GM21423 (cell line): ENCODE data around the gene MOB1B.
"Not testable (repeated sequence)": the region's sequence is repeated elsewhere in the genome, so short reads cannot be mapped to it uniquely, and the experiment has no call there.

Experiments used
- ATAC-seq: cut with Tn5 transposase; IDR thresholded peaks from one replicate; pipeline ENCODE4 v1.9.1; 2021; ENCODE audit warnings: mild to moderate bottlenecking, moderate library complexity; ENCODE audit not compliant: unreplicated experiment

MOB1B gene

DNA sequence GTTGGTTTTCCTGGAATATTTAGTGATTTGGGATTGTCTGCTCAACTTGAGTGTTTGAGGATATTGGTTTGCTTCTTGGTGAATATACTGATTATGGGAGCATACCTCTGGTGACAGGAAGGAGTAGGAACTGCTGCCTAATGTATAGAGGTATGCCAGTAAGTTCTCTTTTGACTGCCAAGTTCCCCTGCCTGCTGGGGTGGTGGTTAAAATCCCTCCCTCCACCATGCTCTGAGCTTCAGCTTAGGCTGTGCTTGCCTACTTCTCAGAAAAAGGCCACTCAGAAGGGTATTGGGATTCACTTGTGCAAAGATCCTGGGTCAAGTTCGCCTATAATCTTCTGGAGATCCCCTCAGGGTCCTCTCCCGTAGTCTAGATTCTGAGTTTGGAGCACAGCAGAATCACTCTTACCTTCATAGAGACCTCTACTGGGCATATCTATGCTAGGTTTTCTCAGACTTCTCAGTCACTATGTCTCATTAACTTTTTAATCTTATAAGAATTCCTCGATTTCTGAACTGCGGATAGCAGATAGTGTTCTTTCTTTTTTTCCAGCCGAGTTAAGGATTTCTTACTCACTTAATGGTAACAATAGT lies 46.6 kb downstream of the MOB1B start:
- no peak for ATAC-seq

DNA sequence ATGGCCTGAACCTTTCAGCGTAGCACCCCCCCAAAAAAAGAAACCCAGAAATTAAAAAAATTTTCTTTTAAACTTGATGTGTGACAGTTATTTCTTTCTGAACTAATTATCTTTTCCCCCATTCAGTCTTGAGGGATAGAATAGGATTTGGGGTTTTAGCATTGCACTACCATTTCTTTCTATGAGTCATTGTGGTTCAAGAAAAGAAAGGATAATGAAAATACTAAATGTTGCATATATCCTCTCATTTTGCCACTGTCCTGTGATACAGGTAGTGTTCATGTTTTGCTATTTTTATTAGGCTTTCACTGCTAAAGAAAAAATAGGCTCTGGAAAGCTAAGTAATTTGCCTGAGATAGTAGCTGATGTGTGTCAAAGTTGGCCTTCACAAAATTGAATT lies 51.9 kb downstream of the MOB1B start:
- ATAC-seq = no peak

DNA sequence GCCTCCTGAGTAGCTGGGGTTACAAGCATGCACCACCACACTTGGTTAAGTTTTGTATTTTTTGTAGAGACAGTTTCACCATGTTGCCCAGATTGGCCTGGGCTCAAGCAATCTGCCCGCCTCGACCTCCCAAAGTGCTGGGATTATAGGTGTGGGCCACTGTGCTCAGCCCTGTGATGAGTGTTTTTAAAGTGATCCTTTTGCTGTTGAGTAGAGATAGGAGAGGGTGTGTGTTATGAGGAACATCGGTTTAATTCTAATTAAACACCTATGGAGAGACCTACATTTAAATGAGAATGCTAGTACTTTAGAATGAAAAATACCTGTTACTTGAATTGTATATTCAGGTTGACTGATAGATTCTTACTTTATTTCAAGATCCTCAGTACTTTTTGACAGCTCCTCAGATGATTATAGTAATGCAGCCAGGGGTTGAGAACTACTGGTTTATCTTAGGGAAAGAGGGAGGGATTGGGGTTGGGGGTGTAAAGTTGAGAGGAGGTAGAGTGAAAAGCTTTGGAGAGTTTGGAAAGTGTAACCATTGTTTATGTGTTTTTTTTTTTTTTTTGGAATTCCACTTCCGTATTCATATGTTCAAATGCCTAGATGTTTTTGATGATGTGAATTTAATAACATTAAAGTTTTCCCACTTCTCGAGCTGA lies 54.5 kb downstream of the MOB1B start:
- ATAC-seq = no peak

DNA sequence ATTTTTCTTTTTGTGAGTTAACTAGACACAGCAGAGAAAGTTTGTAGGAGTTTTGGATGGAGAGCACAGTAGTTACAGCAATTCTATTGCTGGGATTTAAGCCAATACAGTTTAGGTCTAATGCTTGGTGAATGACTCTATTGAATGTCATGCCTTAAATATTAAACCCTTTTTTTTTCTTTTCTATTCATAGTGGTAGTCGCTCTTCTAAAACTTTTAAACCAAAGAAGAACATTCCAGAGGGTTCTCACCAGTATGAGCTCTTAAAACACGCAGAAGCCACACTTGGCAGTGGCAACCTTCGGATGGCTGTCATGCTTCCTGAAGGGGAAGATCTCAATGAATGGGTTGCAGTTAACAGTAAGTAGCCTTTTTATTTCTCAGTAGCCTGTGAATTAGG lies 56.5 kb downstream of the MOB1B start:
- no peak for ATAC-seq

DNA sequence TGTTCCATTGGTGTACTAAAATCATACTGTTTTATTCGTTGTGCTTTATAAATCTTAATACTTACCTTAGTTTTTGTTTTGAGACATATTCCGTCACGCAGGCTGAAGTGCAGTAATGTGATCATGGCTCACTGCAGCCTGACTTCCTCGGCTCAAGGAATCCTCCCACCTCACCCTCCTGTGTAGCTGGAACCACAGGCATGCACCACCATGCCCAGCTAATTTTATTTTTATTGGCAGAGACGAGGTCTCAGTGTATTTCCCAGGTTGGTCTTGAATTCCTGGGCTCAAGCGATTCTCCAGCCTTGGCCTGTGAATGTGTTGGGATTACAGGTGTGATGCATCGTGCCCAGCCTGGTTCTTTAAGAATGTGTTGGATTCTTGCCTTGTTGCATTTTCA lies 66.9 kb downstream of the MOB1B start:
- no peak for ATAC-seq

DNA sequence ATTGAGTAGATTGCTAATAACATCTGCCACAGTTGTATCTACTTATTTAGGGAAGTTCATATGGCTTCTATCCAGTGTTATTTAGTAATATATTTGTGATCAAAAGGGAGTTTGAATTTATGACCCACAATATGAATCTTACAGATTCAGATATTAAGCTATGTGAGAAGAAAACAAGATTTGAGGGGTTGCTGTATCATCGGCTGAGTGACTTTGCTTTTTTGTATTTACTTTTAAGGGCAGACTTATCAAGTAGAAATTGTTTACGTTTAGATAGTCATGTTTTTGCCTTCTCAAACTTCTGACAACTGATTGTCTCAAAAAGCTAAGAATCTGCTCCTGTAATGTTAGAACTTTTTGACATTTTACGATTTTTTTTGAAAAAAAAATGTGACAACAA lies 74.1 kb downstream of the MOB1B start:
- ATAC-seq = no peak

DNA sequence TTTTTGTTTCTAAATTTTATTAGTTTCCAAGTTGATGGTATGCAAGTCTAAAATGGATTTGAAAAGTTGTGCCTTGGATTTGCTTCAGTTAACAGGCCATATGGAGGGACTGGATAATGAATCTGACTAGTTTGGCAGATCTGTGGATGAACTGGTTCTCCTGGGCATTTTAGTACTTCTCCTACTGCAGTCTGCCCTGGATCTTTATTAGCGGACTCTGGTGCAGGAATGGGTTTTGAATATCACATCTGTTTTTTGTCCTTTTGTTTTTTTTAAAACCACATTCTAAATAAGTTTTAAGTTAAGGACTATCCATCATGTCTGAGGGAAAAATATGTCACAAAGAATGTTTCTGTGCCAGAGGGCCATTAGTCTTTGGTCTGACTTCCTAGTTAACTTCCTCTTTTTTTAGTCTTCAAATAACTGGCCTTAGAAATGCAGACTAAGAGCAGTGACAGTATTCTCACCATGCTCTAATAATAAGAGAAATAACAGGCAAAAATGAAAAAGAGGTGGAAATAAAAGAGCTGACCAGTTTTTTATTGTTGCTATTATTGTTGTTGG lies 77.4 kb downstream of the MOB1B start:
- no peak for ATAC-seq

DNA sequence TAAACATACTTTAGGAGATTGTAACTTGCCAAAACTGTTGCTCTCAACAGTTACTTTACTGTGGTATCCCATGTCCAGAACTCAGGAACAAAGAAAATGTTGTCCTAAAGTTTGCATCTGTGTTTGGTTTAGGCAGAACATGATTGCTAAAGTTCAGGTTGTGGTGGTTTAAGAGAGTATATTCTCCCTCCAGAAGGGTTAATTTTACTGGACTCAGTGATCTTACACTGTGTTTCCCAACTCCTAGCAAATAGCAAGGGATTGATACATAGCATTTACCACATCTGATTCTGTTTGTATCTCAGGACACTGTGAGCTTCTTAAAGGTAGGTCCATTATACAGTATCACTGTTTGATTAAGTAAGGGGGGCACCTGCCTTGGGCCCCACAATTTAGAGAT lies 78.0 kb downstream of the MOB1B start:
- ATAC-seq = no peak

DNA sequence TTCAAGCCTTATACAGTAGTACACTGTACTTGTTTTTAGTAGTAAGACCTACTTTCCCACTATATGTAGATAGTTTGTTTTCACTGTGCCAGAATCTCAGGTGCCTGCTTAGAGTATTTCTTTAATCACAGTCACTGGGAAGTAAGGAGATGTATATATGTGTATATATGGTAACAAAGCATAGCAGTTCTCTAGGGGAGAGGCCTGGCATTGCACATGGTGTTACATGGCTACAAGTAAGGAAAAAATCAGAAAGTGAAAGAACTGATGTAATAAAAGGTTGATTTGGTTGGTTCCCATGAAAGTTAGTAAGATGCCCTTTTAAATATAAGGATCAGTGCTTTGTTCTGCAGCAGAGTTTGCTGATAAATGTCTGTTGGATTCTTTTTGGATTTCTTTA lies 81.9 kb downstream of the MOB1B start:
- no peak for ATAC-seq

DNA sequence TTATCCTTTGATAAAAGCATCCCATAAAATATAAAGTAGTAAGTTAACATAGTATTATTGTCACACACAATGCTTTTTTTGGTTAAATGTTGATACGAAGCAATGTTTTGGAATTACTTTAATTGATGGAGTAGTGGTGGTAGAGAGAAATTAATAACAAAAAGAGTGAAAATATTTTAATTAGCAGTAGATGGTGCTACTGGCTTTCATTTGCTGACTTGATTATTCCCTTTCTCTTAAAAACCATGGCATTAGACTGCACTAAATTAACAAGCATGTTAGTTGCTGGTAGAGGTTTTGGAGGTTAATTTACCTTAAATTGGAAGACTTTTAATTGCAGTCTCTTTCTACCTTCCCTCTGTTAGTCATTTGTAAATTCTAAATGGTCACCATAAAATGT lies 82.4 kb downstream of the MOB1B start:
- no peak for ATAC-seq

DNA sequence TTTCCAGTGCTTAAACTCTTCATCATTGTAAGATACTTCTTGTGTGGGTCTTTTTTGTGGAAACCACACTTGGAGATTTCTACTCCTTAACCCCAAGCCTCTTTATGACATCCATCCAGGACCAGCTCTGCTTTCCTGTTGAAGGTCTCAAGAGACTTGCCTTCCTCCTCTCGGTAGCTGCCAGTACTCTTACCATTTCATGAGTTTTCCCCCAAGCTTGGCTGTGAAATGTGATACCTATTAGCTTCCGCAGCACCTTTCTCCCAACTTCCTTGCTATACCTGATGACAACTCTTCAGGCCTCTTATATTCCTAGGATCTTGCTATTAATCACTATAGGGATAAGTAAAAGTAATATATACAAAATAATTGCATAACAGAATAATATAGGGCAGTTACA lies 89.4 kb downstream of the MOB1B start:
- ATAC-seq = no peak

DNA sequence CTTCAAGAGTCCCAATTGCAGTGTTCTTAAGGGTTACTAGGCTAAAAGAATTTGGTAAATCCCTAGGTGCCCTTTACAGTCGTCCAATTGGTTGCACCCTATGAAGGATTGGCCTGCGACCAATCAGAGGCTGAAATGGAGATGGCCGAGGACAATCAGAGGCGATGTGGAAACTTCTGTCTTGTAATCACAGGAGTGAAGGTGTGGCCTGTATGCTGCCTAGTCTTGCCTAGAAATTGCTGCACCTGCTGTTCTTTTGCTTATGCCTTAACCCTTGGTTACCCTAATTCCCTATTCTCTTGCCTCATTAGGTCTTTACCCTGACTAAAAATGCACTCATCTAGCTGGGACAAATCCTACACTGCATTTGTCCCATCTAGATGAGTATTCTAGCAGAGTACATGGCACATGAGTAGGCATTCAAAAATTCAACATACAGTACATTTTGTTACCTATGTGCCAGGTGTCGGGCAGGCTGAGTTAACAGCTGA lies 90.3 kb downstream of the MOB1B start:
- ATAC-seq = no peak

DNA sequence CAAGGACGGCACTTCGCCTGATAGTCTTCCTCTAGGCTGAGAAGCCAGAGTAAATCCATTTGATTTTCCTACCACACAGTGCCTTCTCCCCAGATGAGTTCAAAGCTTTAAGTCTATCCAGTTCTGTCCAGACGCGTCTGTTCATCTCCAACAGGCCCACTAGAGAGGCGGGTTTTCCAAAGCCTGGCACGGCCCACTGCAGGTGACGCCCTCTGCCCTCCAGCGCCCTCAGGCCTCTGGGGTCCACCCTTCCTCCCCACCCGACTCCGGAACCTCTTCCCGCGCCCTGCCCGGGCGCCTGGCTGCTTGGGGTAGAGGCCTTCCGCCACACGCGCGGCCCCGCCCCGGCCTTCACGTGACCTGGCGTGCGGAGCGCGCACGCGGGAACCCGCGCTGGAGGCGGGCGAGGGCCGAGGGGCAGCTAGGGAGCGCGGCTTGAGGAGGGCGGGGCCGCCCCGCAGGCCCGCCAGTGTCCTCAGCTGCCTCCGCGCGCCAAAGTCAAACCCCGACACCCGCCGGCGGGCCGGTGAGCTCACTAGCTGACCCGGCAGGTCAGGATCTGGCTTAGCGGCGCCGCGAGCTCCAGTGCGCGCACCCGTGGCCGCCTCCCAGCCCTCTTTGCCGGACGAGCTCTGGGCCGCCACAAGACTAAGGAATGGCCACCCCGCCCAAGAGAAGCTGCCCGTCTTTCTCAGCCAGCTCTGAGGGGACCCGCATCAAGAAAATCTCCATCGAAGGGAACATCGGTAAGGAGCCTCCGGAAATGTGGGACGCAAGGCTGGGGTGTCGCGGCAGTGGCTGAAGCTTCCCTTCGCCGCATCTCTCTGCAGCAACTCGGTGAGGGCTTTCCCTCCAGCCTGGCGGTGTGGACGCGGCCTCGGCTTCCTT lies 91.3 kb downstream of the MOB1B start, which contains the start of gene DCK:
Gene DCK (plus strand): TSS at position 469 of the 888 bp plus-strand sequence. CDS start 187 bp downstream, at position 656.
- ATAC-seq = peak; percentile 77

DNA sequence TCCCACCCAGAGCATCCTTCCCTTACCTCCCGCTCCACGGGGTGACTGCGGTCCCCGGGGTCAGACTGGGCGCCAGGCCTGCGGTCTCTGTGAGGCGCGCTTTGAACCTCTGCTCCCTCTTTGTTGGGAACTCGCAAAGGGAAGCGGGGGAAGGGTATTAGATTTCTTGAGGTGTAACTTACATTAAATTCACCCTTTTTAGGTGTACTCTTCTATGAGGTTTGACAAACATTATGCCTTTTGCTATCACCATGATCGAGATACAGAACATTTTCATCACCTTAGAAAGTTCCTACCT lies 91.8 kb downstream of the MOB1B start:
- no peak for ATAC-seq

DNA sequence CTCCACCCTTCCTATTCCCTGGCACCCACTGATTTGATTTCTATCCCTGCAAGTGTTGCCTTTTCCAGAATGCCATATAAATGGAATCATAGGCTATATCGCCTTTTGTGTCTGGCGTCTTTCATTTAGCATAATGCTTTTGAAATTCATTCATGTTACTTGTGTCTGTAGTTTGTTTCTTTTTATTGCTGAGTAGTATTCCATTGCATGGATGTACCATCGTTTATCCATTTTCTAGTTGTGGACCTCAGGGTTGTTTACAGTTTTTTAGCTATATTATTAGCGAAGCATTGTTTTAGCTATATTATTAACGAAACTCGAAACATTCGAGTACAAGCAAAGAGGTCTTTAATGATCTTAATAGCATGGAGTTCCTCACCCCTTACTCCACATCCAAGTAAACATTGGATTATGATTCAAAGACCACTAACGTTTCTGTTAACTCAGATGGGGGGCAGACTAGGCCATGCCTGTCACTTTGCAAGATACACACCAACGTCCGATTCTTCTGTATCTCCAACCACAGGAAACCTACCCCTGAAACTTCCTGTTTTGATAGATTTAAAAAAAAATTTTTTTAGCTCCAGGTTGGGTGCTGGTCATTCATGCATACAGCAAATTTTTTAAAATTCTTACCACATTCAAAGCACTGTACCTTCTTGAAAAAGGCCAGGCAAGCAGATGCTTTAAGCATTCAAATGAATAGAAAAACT lies 92.4 kb downstream of the MOB1B start:
- peak; percentile 42 for ATAC-seq

DNA sequence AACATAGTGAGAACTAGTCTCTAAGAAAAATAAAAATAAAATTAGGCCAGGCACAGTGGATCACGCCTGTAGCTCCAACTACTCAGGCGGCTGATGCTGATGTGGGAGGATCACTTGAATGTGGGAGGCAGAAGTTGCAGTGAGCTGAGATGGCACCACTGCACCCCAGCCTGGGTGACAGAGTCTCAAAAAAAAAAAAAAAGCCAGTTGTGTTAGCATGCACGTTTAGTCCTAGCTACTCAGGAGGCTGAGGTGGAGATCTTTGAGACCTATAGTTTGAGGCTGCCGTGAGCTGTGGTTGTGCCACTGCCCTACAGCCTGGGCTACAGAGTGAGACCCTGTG lies 93.8 kb downstream of the MOB1B start:
- no peak for ATAC-seq

DNA sequence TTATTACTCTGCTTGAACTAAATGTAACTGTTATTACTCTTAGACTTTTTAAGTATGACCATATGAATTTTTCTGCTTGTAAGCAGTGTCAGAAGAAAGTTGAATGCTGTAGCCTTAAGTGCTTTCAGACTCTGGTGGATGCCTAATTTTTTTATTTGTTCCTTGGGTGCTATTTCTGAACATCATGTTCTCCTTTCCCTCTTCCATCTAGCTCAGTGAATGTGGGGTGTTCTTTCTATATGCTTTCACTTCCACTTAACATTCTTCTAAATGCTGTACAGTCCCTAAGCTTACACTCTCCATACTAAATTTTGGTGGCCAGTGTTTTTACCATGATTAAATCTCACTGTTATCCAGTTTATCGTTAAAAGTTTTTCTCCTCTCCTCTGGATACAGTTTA lies 94.9 kb downstream of the MOB1B start:
- ATAC-seq = no peak

DNA sequence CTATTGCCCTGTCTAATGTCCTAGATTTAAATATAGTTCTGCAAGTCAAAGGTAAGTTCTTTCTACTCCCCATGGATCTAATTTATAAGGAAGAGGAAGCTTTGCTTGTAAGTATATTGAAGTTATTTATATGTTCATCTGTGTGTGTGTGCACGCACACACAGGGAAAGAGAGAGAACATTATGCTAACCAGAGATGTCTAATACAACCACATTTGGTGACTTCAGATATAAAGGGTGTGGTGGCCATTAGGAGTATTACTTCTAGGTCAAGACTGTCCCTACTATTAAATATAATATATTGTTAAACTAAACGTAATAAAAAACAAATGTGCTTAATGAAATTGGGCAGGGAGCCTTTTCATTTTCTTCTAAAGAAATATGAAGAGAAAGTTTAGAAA lies 95.4 kb downstream of the MOB1B start:
- ATAC-seq = no peak

DNA sequence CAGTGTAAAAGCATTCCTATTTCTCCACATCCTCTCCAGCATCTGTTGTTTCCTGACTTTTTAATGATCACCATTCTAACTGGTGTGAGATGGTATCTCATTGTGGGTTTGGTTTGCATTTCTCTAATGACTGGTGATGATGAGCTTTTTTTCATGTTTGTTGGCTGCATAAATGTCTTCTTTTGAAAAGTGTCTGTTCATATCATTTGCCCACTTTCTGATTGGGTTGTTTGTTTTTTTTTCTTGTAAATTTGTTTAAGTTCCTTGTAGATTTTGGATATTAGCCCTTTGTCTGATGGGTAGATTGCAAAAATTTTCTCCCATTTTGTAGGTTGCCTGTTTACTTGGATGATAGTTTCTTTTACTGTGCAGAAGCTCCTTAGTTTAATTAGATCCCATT lies 97.5 kb downstream of the MOB1B start:
- not testable (repeated sequence) for ATAC-seq

DNA sequence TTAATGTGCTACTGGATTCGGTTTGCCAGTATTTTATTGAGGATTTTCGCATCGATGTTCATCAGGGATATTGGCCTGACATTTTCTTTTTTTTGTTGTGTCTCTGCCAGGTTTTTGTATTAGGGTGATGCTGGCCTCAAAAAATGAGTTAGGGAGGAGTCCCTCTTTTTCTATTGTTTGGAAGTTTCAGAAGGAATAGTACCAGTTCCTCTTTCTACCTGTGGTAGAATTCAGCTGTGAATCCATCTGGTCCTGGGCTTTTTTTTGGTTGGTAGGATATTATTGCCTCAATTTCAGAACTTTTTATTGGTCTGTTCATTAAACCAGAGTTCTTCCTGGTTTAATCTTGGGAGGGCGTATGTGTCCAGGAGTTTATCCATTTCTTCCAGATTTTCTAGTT lies 99.2 kb downstream of the MOB1B start:
- not testable (repeated sequence) for ATAC-seq

DNA sequence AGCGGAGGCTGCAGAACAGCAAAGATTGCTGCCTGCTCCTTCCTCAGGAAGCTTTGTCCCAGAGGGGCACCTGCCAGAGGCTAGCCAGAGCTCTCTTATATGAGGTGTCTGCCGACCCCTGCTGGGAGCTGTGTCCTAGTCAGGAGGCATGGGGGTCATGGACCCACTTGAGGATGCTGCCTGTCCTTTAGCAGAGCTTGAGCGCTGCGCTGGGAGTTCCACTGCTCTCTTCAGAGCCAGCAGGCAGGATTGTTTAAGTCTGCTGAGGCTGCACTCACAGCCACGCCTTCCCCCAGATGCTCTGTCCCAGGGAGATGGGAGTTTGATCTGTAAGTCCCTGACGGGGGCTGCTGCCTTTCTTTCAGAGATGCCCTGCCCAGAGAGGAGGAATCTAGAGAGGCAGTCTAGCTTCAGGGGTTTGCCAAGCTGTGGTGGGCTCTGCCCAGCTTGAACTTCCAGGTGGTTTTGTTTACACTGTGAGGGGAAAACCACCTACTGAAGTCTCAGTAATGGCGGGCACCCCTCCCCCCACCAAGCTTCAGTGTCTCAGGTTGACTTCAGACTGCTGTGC lies 102.2 kb downstream of the MOB1B start:
- peak; percentile 32 for ATAC-seq
